H9 (cell line): ENCODE data around the gene SIGLEC11. TPM values are rescaled to one million over a fixed set of nuclear protein-coding genes. Genes with fewer than 3 reads are reported as not detected.
A peak's percentile ranks its signal among the peaks of the same experiment; 100 is the strongest.

Source experiments
- DNase-seq: peaks from one replicate; pipeline ENCODE4 v3.0.0-alpha.2; 2017
- H2AFZ ChIP-seq: one replicate; pipeline ENCODE4 v1.6.1; 2013; ENCODE audit warnings: mild to moderate bottlenecking, low read length, control low read depth, moderate library complexity
- H2AK5ac ChIP-seq: 2 replicates; pipeline ENCODE4 v1.6.1; 2013; ENCODE audit warnings: low read length, control low read depth, mixed read lengths; ENCODE audit not compliant: insufficient read length
- H2BK120ac ChIP-seq: one replicate; pipeline ENCODE4 v1.6.1; 2013; ENCODE audit warnings: low read depth, mild to moderate bottlenecking, low read length, control low read depth, inconsistent platforms; ENCODE audit not compliant: poor library complexity, severe bottlenecking
- H2BK12ac ChIP-seq: 2 replicates; pipeline ENCODE4 v1.6.1; 2013; ENCODE audit warnings: low read length, control low read depth, mixed read lengths, low read depth; ENCODE audit not compliant: insufficient read length
- H2BK15ac ChIP-seq: 2 replicates; pipeline ENCODE4 v1.6.1; 2013; ENCODE audit warnings: low read depth, low read length, control low read depth
- H2BK20ac ChIP-seq: one replicate; pipeline ENCODE4 v1.6.1; 2013; ENCODE audit warnings: low read depth, mild to moderate bottlenecking, low read length, control low read depth, inconsistent platforms; ENCODE audit not compliant: poor library complexity, severe bottlenecking
- H2BK5ac ChIP-seq: 2 replicates; pipeline ENCODE4 v1.6.1; 2013; ENCODE audit warnings: low read length, control low read depth, mixed read lengths; ENCODE audit not compliant: insufficient read length
- H3K14ac ChIP-seq: 2 replicates; pipeline ENCODE4 v1.6.1; 2013; ENCODE audit warnings: low read length, control low read depth; ENCODE audit not compliant: insufficient read depth
- H3K18ac ChIP-seq: 2 replicates; pipeline ENCODE4 v1.6.1; 2013; ENCODE audit warnings: low read depth, mild to moderate bottlenecking, mixed read lengths, low read length, control low read depth; ENCODE audit not compliant: insufficient read length
- H3K23ac ChIP-seq: 2 replicates; pipeline ENCODE4 v1.6.1; 2013; ENCODE audit warnings: low read length, control low read depth, mixed read lengths, low read depth; ENCODE audit not compliant: insufficient read length
- H3K23me2 ChIP-seq: 2 replicates; pipeline ENCODE4 v1.6.1; 2013; ENCODE audit warnings: low read depth, mild to moderate bottlenecking, mixed read lengths, low read length, control low read depth; ENCODE audit not compliant: insufficient read length, poor library complexity, severe bottlenecking
- H3K27ac ChIP-seq: 2 replicates; pipeline ENCODE4 v1.5.1; 2013; ENCODE audit warnings: low read length, control low read depth, mixed read lengths, low read depth; ENCODE audit not compliant: insufficient read length
- H3K27me3 ChIP-seq: 2 replicates; pipeline ENCODE4 v1.6.1; 2013; ENCODE audit warnings: low read length, control low read depth, inconsistent platforms; ENCODE audit not compliant: insufficient read depth
- H3K4ac ChIP-seq: 2 replicates; pipeline ENCODE4 v1.6.1; 2013; ENCODE audit warnings: low read depth, mild to moderate bottlenecking, control low read depth, inconsistent platforms, low read length, moderate library complexity
- H3K4me1 ChIP-seq: 2 replicates; pipeline ENCODE4 v1.6.1; 2013; ENCODE audit warnings: low read length, control low read depth, inconsistent platforms; ENCODE audit not compliant: insufficient read depth
- H3K4me2 ChIP-seq: 2 replicates; pipeline ENCODE4 v1.6.1; 2013; ENCODE audit warnings: low read length, control low read depth, mixed read lengths; ENCODE audit not compliant: insufficient read length, insufficient read depth
- H3K56ac ChIP-seq: 2 replicates; pipeline ENCODE4 v1.6.1; 2013; ENCODE audit warnings: low read depth, mild to moderate bottlenecking, mixed read lengths, low read length, control low read depth; ENCODE audit not compliant: insufficient read length
- H3K79me1 ChIP-seq: 2 replicates; pipeline ENCODE4 v1.6.1; 2013; ENCODE audit warnings: low read depth, mild to moderate bottlenecking, moderate library complexity, low read length, control low read depth, inconsistent platforms; ENCODE audit not compliant: insufficient read depth, poor library complexity, severe bottlenecking
- H3K79me2 ChIP-seq: 2 replicates; pipeline ENCODE4 v1.6.1; 2013; ENCODE audit warnings: low read length, control low read depth, inconsistent platforms; ENCODE audit not compliant: insufficient read depth
- H3K9ac ChIP-seq: 2 replicates; pipeline ENCODE4 v1.6.1; 2013; ENCODE audit warnings: low read length, control low read depth, mixed read lengths; ENCODE audit not compliant: insufficient read length; ENCODE audit errors: extremely low read depth
- H3K9me3 ChIP-seq: one replicate; pipeline ENCODE4 v1.6.1; 2013; ENCODE audit warnings: low read depth, low read length, inconsistent platforms; ENCODE audit not compliant: control insufficient read depth
- H3T11ph ChIP-seq: one replicate; pipeline ENCODE4 v1.6.1; 2013; ENCODE audit warnings: mild to moderate bottlenecking, low read length, control low read depth, inconsistent platforms
- H4K20me1 ChIP-seq: one replicate; pipeline ENCODE4 v1.6.1; 2013; ENCODE audit not compliant: control insufficient read depth, insufficient read length, insufficient read depth
- H4K5ac ChIP-seq: 2 replicates; pipeline ENCODE4 v1.6.1; 2013; ENCODE audit warnings: low read depth, mild to moderate bottlenecking, mixed read lengths, low read length, control low read depth; ENCODE audit not compliant: insufficient read length
- H4K8ac ChIP-seq: replicated peaks from 2 replicates; pipeline ENCODE4 v1.6.1; 2013; ENCODE audit warnings: low read length, control low read depth, mixed read lengths, low read depth; ENCODE audit not compliant: insufficient read length
- H4K91ac ChIP-seq: 2 replicates; pipeline ENCODE4 v1.6.1; 2013; ENCODE audit warnings: low read depth, mild to moderate bottlenecking, moderate library complexity, mixed read lengths, low read length, control low read depth; ENCODE audit not compliant: insufficient read length
- H3K27ac Mint-ChIP-seq, 3 experiments: 2 replicates in 2 of 3; 3 replicates in 1 of 3; pipeline ENCODE4 v1.8.0; 2020 to 2021; ENCODE audit warnings: mixed read lengths in 3 of 3, mild to moderate bottlenecking in 1 of 3, moderate library complexity in 1 of 3
- H3K27me3 Mint-ChIP-seq: 2 replicates; pipeline ENCODE4 v1.8.0; 2021; ENCODE audit warnings: low read depth, mild to moderate bottlenecking, moderate library complexity, mixed read lengths
- H3K36me3 Mint-ChIP-seq, 3 experiments: 2 replicates in 2 of 3; 3 replicates in 1 of 3; pipeline ENCODE4 v1.8.0; 2020 to 2021; ENCODE audit warnings: low read depth in 3 of 3, mixed read lengths in 3 of 3; ENCODE audit not compliant: insufficient read depth in 1 of 3
- H3K4me1 Mint-ChIP-seq, 2 experiments: 2 replicates each; pipeline ENCODE4 v1.8.0; 2020; ENCODE audit warnings: mixed read lengths in 2 of 2
- H3K4me3 Mint-ChIP-seq, 2 experiments: 2 replicates in 1 of 2; 3 replicates in 1 of 2; pipeline ENCODE4 v1.8.0; 2020 to 2021; ENCODE audit warnings: mild to moderate bottlenecking in 2 of 2, mixed read lengths in 2 of 2, moderate library complexity in 1 of 2
- H3K9me3 Mint-ChIP-seq, 2 experiments: 2 replicates in 1 of 2; 3 replicates in 1 of 2; pipeline ENCODE4 v1.8.0; 2020; ENCODE audit warnings: mild to moderate bottlenecking in 2 of 2, mixed read lengths in 2 of 2, moderate library complexity in 1 of 2
- CTCF ChIP-seq: fragments of 200-600 bp; sonication (generic); conservative IDR thresholded peaks from 3 replicates; pipeline ENCODE4 v1.8.0; 2021; ENCODE audit warnings: antibody characterized with exemption, mild to moderate bottlenecking
- WGBS: extraction: QIAGEN DNeasy Blood & Tissue Kit; methylation state at CpG from one replicate; pipeline ENCODE4 v1.1.7; 2013; ENCODE audit warnings: missing lambda C conversion rate, low lambda C conversion rate, mixed read lengths; ENCODE audit not compliant: insufficient read length; ENCODE audit errors: extremely low coverage; 5-methylcytosine and 5-hydroxymethylcytosine counted together
- total RNA-seq: library from RNA; stranded (reverse); gene quantifications from 2 replicates; pipeline ENCODE4 v1.2.1, GENCODE V29; 2021

SIGLEC11 gene
- total RNA-seq, 1 experiment from 2014 or later, result not detected

GRCh38 chr19:50008532-50008931 is 47.6 kb upstream of the SIGLEC11 start:
- H3K27ac ChIP-seq, result no peak overlapping the region
- Mint-ChIP-seq H3K27ac (peak overlapping the region in 1 of 3 experiments; percentile 39; a peak in 1 of 7 replicates), H3K36me3 (peaks cover 8 to 29% (median 22%) of the 10 kb centered on the region in 3 experiments), H3K27me3 (no peaks in the 10 kb centered on the region), H3K4me1 (no peaks in the 10 kb centered on the region), H3K4me3 (no peak overlapping the region), H3K9me3 (no peaks in the 10 kb centered on the region)
- no peak overlapping the region for H2BK15ac ChIP-seq
- H3K14ac ChIP-seq, result no peak overlapping the region
- H3K4ac ChIP-seq, result no peak overlapping the region
- no peaks in the 10 kb centered on the region for H3K23me2 ChIP-seq
- no peak overlapping the region for H3K23ac ChIP-seq
- no peak overlapping the region for H3K4me2 ChIP-seq
- no peak overlapping the region for H3K18ac ChIP-seq
- H2AFZ ChIP-seq, result no peak overlapping the region
- H2AK5ac ChIP-seq, result no peak overlapping the region
- H3K56ac ChIP-seq, result no peak overlapping the region
- H4K91ac ChIP-seq, result no peak overlapping the region
- H3K9me3 ChIP-seq, result no peaks in the 10 kb centered on the region
- H4K8ac ChIP-seq, result no peak overlapping the region
- no CpG with 5 or more reads among the region's 10 CpGs for WGBS
- H3K79me1 ChIP-seq, result no peaks in the 10 kb centered on the region
- DNase-seq, result peak; percentile 75
- H2BK12ac ChIP-seq, result no peak overlapping the region
- H4K5ac ChIP-seq, result no peak overlapping the region
- TF ChIP-seq CTCF, result peak; percentile 70
- H3K27me3 ChIP-seq, result no peaks in the 10 kb centered on the region
- H2BK120ac ChIP-seq, result no peak overlapping the region
- no peak overlapping the region for H3T11ph ChIP-seq
- no peak overlapping the region for H2BK5ac ChIP-seq
- no peak overlapping the region for H3K9ac ChIP-seq
- H2BK20ac ChIP-seq, result no peak overlapping the region
- no peaks in the 10 kb centered on the region for H3K79me2 ChIP-seq
- H4K20me1 ChIP-seq, result no peaks in the 10 kb centered on the region
- H3K4me1 ChIP-seq, result no peaks in the 10 kb centered on the region
